Stimulated activated CD4-positive, alpha-beta T cell treated with anti-CD3 and anti-CD28 coated beads, Interleukin-2, amount 100 ng/mL, for 4 hours (primary cell): ENCODE measurements around the gene FYCO1.
A peak's percentile ranks its signal among the peaks of the same experiment; 100 is the strongest.

ENCODE experiments used
- DNase-seq: peaks from one replicate; pipeline ENCODE4 v3.0.0-alpha.2; 2020; ENCODE audit warnings: low read depth

FYCO1 gene

DNA sequence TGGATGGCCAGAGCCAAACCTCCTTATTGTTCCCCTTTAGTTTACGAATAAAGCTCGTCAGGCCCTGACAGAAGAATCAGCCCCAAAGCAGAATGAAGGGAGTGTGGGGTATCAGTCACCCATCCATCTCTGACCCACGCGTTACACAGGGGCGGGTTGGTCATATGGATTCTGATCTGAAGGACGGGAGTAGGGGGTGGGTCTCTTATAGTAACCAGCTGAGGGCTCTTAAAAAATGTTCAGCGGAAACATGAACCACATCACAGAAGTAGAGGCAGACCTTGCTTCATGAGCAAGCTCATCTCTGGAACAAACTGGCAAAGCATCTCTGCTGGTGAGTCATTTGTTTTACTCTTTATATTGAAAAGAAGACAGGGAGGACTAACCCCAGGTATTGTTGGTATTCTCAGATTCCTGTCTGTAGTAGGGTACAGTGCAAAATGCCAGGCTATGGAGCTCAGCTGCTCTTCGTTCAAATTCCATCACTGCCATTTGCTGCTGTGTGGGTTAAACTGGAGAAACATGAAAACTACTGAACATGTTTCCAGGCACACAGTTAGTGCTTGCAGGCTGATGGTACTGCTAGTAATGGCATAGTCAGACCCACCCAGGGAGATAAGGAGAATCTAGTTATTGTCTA, 52.3 kb downstream of the FYCO1 start, which contains the start of gene CXCR6:
Gene CXCR6 (plus strand): TSS at position 258 of the 640 bp plus-strand sequence. CDS start 3,018 bp downstream, outside the sequence.
- peak; percentile 39 for DNase-seq

DNA sequence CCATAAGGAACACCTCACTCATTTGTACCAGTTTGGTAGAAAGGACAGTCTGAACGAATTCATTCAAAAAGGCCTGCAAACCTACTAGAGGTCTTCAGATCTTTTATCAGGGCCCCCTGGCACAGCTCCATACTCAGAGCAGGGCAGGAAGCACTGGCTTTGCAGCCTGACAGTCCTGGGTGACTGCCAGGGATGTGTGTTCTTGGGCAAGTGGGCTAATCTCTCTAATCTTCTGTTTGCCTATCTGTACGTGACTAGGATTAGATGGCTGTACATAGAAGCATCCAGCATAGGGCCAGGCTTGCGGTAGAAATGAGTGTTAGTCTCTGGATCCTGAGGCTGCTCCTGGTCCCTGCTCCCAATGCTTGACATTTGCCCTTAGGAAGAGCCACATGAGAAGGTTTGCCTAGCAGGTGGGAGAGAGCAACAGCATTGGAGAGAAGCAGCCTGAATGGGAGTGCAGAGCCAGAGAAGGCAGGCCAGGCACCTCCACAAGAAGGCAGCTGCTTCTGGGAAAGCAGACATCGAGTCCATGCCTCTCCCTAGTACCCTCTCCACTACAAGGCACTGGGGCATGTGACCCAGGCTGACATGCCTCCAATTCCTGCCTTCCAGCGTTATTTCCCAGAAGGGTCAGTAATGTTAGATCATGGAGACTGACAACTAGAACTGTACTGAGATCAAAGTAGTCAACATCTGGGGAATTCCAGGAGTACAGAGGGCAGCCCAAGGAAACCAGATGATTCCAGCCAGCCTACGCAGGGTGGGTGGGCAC, 53.4 kb downstream of the FYCO1 start:
- DNase-seq: no peak

DNA sequence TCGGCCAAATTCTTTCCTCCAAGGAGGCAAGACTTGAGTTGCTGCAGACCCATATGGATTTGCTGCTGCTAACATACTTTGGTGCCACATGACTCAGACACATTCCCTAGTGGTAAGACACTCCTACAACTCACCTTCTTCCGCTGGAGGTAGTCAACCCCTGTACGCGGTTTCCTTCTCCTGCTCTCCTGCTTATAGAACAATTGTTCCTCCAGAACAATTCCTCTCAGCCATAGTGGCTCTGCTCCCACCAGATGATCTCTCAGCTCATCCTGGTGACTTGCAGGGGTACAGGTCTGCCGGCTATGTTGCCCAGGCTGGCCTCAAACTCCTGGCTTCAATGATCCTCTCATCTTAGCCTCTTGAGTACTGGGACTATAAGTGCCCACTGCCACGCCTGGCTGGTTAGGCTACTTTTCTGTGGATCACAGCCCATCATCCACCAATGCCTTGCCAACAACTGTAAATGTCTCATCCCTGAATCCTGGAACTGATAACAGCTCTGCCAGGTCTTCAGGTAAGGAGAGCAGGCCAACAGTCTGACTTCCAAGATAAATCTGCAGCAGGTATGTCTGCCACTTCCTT, 54.8 kb downstream of the FYCO1 start:
- no peak for DNase-seq

DNA sequence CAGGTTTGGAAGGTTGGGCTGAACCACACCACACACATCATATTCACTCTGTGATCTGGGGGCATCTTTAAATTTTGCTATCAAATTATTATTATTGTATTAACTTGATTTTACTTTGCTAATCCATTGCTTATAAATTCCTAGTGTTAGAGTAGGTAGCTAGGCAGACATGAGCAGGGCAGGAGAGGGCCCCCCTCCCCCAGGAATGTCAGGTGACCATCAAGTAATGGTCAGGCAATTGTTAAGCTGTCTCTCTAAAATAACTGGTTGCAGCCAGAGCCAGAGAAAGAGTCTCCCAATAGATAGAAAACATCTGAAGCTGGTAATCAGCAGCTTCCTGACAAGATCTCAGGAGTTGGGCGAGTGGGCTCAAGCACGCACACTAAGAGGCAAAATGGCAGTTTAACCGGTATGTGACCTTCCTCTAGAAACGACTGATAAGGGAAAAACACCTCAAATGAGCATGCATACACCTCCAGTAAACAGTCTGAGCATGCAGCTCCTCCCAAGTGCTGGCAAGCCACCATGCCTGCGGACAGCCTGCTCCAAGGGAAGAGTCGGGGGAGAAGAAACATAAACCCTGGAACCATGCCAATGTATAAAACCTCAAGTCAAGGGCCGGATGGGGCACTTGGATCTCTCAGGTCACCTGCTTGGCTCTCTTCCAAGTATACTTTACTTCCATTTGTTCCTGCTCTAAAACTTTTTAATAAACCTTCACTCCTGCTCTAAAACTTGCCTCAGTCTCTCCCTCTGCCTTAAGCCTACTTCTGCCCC, 55.4 kb downstream of the FYCO1 start:
- DNase-seq: no peak

DNA sequence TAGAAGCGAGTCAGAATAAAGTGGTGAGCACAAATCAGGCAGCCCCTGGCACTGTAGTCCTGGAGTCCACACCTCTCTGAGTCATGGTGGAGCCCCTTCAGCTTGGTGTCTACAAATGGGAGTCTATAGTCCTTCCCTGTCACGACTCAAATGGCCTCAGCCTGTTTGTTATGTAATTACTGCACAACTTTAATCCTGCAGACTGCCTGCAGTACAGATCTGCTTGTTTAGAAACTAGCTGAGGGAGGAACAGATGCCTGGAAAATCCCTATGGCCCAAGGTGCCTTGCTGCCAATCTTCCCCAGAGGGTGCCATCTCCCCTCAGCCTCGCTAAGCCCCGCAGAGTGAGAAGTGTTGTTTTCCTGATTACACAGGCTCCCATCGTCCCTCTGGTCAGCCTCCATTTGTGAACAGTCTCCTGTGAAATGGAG, 56.3 kb downstream of the FYCO1 start:
- no peak for DNase-seq

DNA sequence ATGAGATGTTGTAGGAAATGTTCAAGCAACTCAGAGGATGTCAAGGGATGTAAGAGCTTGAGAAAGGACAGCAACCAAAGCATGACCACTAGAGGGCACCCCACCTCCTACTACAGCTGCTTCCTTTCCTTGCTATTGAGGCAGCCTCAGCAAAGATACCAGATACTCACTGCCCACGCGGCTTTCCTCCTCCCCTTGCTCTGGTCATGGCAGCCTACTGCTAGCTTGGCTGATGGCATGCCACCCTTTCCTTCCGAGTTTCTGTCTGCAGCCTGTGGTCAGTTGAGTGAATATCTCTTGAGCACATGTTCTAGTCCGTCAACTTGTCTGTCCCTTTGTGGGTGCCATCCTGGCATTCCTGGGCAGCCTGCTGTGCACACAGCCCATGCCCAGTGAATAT, 56.8 kb downstream of the FYCO1 start:
- peak; percentile 83 for DNase-seq

DNA sequence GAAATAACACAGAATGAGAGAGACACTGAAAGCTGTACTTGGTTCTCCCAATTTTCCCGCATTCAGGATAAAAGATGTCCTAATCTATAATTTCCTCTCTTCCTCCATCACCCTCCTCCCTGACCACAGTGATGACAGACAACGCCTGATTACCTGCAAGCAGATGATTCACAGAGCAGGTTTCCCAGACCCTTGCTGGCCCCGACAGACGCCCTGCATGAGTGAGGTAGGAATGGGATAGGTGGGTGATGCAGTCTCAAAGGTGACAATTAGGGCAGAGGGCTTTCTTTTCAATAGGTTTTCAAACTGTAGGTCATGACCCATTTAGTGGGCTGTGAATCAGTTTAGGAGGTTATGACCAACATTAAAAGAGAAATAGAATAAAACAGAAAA, 57.6 kb downstream of the FYCO1 start:
- no peak for DNase-seq

DNA sequence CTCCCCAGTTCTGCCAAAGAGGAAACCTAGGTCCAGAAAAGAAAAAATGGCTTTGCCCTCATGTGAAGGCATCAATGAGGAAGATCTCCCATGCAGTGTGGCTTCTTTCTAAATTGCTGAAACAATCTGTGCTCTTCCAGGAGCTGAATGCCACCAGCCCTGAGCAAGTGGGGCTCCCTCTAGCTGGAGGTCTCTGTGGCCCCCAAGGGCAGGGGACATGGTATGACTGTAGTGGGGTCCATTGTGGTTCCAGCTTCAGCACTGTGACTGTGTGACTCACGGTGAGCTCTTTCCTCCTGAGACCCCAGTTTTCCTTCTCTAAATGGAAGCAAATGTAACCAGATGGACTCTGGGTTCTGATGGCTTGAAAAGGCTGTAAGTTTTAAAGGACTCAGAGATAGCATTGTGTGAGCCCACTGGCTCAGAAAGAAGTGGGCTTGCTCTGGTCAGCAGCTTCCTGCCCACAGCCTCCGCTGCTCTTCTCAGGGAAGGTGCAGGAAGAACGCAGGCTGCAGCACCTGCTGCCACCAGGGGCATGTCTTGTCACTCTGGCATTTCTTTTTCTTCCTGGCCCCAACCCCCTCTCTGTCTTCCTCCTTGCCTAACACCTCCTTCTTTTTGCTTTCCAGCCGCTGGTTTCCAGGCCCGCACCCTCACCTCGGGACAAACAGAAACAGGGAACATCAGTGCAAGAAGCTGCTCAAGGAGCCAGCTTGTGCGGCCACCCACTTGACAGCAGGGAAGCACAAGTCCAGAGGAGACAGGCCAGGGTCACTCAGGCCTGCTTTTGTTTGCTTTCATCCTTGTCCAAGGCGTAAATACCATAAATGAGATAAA, 58.2 kb downstream of the FYCO1 start:
- no peak for DNase-seq

DNA sequence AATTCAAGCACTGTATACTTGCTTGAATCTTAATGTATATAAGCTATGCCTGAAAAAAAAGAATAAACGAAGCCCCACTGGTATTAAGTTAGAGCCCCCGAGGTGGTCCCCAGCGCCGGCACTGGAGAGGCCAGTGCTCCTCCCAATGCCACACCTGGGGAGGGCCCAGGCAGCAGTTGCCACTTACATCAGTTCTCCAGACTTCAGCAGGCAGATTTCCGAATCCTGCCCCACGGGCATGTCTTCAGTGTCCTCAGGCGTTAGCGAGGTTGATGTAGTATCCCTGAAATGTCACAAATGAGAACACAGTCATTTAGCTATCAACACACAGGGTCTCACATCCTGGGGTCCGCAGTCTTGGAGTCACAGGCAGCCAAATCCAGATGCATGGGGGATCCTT, 59.4 kb downstream of the FYCO1 start:
- DNase-seq: no peak

DNA sequence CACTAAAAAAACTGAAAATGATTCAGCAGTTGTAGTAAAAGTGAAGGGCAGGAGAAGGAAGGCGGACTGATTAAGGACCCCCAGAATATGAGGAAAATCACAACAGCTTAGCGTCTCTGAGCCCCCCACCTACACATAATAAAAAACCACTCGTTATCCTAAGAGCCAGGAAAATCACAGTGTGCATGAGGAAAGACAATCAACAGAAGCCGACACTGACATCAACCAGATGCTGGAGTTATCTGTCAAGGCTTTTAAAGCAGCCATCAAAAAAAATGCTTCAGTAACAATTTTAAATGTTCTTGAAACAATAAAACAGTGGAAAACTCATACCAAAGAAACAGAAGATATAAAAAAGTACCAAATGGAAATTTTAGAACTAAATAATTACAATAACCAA, 62.0 kb downstream of the FYCO1 start:
- DNase-seq: no peak

DNA sequence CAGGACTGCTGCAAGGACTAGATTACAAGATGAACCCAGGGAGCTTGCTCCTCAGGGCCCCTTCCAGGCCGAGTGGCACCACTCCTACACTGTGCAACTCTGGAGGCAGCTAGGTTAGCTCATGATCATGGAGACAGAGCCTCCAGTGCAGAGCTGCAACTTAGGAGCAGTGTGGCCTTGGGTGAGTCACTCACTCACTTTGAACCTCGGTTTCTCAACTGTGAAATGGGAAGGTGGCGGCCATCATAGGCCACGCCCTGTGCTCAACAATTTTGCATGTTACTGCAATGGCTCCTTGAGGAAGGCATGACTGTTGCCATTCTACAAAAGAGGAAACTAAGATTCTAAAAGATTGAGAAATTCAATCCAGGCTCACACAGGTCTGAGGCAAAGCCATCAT, 63.5 kb downstream of the FYCO1 start:
- no peak for DNase-seq

DNA sequence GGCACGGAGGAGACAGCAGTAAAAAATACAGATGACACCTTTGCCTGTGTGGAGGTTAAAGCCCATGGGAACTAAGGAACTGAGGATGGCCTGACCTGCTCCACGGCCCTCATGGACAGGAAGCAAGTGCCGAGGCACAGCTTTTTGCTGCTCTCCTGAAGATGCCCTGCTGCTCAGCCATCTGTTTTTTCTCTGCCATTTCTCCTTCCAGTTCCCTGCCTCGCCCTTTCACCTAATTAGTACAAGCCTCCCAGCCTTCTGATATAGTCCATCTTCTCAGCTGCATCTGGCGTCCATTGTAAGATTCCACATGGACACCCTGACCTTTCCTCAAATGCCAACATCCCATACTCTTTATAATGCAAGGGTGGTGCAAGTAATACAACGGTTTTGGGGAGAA, 64.1 kb downstream of the FYCO1 start:
- DNase-seq: no peak

DNA sequence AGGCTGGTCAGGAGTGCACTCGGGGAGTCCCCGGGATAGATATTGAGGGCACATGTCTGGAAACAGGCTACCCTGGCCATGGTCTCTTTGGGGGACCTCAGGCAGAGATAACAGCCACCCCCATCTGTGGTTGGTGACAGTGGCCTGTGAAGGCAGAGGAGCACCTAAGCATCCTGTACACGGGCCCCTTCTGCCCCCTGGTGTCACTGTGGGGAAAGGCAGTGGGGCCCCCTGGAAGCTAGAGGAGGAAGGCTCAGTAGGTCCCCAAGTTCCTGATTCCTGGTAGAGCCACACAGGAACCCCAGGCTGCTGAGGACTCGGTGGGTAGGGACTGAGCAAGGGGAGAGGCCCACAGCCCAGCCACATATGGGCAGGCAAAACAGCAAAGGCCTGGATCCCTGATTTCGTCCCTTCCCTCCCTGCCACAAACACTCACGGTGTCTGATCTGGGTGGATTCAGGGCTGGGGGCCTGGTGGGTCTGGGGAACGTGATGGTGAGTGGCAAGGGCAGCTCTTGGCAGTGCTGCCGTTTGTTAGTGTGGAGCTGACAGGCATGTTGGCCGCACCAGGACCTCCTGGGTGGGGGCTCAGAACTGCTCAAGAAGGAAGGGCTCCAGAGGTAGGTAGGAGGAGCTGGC, 66.5 kb downstream of the FYCO1 start:
- peak; percentile 40 for DNase-seq

DNA sequence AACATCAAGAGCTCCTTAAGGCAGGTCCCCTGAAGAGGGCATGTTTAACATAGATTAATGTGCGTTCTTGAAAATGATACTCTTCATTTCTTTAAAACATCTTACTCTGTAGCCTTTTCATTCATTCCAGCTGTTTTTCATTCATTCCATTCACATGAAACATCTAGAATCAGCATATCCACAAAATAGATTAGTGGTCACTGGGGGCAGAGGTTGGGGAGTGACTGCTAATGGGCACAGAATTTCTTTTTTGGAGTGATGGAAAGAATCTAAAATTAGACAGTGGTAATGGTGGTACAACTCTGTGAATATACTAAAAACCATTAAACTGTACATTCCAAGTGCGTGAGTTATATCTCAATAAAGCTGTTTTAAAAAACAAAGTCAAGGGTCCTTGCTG, 67.7 kb downstream of the FYCO1 start:
- no peak for DNase-seq

DNA sequence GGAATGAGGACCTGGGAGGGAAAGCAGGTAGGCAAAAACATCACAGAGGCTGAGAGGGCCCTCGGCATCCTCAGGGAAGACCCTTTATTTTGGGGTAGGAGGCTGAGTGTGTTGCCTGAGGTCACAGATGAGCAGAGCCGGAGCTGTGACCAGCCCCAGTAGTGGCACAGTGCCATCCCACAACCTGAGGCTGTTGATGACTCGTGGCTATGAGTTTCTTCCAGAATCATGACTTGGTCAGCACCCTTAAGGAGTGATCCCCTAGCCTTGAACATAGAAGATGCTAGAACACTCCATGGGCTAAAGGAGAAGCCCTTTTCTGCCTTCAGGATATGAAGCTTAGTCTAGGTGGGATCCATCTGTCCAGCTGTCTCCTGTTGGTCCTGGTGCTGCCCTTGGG, 71.9 kb downstream of the FYCO1 start:
- no peak for DNase-seq

DNA sequence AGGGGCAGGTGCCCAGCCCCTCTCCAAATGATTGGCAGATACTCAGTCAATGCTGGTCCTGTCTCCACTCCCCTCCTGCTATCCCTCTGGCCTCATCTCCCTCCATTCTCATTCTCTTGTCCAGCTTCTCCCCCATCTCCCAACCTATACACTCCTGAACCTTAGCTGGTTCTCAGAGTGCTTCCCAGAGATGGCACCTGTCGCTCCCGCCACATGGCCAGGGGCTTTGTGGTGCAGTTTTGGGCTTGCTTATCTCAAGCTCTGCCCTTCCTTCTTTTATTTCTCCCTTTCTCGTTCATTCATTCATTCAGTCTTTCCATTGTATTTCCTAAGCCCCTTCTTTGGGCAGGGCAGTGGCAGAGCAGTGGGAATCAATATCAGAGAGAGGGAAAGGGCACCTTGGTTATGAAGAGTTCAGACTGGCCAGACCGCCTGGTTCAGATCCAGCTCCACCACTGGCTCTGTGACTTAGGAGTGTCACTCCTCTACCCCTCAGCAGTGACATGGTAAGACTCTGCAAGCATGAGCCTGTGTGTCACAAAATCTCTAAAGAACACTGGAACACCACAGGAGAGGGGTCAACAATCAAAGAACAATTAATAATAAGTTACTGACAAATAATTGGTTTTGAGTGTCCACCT, 72.6 kb downstream of the FYCO1 start:
- no peak for DNase-seq

DNA sequence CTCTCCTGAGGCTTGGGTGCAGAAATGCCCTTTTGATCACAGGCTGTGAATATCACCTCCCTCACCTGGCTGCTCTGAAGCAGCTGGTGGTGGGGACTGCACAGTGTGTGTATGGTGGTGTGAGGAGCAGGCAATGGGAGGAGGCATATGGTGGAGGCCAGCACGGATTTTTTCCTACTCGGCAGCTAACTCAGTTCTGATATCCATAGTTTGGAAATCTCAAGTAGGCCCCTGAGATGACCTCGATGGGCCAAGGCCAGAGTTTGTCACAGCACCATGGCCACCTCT, 73.6 kb downstream of the FYCO1 start:
- DNase-seq: no peak

DNA sequence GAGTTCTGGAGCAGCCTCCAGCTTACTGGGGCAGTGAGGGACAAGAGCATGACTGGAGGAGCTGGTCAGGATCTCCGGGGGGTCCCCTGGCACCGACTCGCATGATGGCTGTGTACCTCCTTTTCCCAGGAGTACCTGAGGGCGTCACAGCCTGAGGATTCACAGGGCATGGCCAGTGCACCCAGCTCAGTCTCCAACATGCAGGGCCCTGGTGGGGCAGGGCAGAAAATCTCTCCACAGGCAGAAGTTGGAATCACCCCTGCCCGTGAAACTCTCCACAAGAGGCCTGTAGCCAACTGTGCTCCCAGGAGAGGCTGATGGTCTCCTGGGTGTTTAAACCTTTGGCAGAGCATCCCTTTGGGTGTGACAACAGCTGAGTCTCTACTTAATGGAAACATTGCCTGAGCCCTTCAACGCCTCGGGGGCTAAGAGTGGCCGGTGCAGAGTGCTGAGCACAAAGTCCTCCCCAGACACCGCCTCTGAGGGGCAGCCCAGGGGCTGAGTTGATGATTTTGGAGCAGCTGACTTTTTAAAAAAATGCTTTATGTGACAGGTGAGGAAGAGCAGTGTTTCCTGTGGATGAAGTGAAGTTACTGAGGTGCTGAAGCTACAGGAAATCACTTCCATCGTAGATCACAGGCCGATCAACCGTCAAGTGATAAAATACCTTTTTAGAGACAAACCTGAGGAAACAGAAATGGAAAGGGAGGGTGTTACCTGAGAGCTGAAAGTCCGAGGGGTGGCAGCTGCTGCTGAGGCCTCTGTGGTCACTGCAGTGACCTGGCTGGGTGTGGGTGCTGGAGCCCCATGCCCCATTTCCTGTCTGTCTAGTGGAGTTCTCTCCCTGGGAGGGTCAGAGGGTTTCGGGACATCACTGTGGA, 74.2 kb downstream of the FYCO1 start:
- DNase-seq: no peak

DNA sequence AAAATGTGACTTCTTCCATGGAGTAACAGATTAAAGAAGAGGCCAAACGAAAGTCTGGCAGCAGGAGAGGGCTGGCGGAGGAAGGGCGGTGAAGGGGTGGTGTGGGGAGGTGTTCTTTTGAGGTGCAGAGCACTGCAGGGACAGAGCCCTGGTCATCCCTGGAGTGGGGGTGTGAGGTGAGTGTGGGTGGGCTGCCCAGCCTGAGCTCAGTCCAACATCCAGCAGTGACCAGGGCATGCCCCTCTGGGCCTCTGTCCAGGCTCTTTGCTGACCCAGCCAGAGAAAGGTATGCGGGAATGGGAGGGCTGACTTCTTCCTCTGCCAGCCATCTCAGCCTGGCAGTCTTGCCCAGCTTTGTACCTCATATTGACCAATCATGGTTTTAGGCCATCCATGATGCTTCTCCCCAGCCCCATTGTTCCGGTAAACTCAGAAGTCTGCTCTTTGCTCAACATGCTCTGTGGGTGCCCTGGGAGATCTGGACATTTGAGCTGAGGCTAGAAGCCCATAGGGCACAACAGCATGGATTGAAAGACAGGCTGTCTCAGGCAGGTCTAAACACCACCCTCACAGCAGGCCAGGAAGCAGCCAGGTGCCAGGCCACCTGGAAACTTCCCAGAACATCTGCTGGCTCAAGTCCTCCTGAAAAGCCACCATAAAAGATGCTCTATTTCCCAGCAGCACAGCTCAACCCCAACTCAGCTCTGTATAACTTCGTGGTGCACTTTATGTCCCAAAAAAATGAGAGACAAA, 78.3 kb downstream of the FYCO1 start:
- no peak for DNase-seq
